Fibroblast of skin of left biceps (primary cell): ENCODE results near the gene CRTC1.

ENCODE experiments used
- DNase-seq, 2 experiments: peaks; one replicate each; pipeline ENCODE4 v3.0.0-alpha.2; 2013; ENCODE audit warnings: low read depth in 2 of 2

The CRTC1 gene

GRCh38 chr19:18746401-18747325, 63.2 kb downstream of the CRTC1 start:
- no peak for DNase-seq

- DNase-seq: no peak
These were observed 66.1 kb downstream of the CRTC1 start for GRCh38 chr19:18749362-18750231.

- no peak for DNase-seq
These were observed 67.0 kb downstream of the CRTC1 start for GRCh38 chr19:18750295-18750970.

- no peak for DNase-seq
These were observed 68.1 kb downstream of the CRTC1 start for GRCh38 chr19:18751571-18751970.

- no peak for DNase-seq
These were observed 71.0 kb downstream of the CRTC1 start for GRCh38 chr19:18754501-18754900.

- DNase-seq: no peak
These were observed 73.4 kb downstream of the CRTC1 start for GRCh38 chr19:18756896-18757295.

GRCh38 chr19:18759304-18759994, 76.0 kb downstream of the CRTC1 start:
- DNase-seq: no peak

- no peak for DNase-seq
These were observed 76.5 kb downstream of the CRTC1 start for GRCh38 chr19:18759995-18760426.

- DNase-seq: no peak
These were observed 77.2 kb downstream of the CRTC1 start for GRCh38 chr19:18760440-18761383.

- no peak for DNase-seq
These were observed 78.1 kb downstream of the CRTC1 start for GRCh38 chr19:18761531-18762110.

GRCh38 chr19:18762125-18763023, 78.9 kb downstream of the CRTC1 start:
- no peak for DNase-seq

GRCh38 chr19:18763674-18764590, 80.5 kb downstream of the CRTC1 start:
- DNase-seq: no peak

GRCh38 chr19:18764591-18765051, 81.1 kb downstream of the CRTC1 start:
- no peak for DNase-seq

GRCh38 chr19:18765224-18765623, 81.7 kb downstream of the CRTC1 start:
- no peak for DNase-seq

- DNase-seq: no peak
These were observed 84.7 kb downstream of the CRTC1 start for GRCh38 chr19:18768046-18768771.

- DNase-seq: no peak
These were observed 85.8 kb downstream of the CRTC1 start for GRCh38 chr19:18768997-18769891.
